Sigmoid colon (tissue), 4 donors: ENCODE results near the gene PRSS1.

Experiments
- EP300 ChIP-seq, 4 donors: sonication (generic); formaldehyde crosslinking; IDR thresholded peaks; one replicate each; pipeline ENCODE4 v1.6.1; 2017; ENCODE audit warnings: antibody characterized with exemption in 4 of 4
- POLR2AphosphoS5 ChIP-seq, 4 donors: sonication (generic); formaldehyde crosslinking; IDR thresholded peaks; one replicate each; pipeline ENCODE4 v1.6.1; 2017; ENCODE audit warnings: antibody characterized with exemption in 4 of 4

GRCh38 chr7:142718313-142718712, 31.0 kb upstream of the PRSS1 start:
- TF ChIP-seq POLR2AphosphoS5 (IDR thresholded peaks at IDR 0.05), result no peak
- TF ChIP-seq EP300 (IDR thresholded peaks at IDR 0.05), result no peak
